NCI-H345 (cell line): ENCODE measurements around the gene PRKCH.

Experiments
- DNase-seq: peaks from one replicate; lab custom pipeline; 2025; lab: John Stamatoyannopoulos, UW

Gene PRKCH

GRCh38 chr14:61365667-61366212, 44.4 kb downstream of the PRKCH start:
- DNase-seq, result no peak

GRCh38 chr14:61368114-61368710, 46.8 kb downstream of the PRKCH start:
- no peak for DNase-seq

GRCh38 chr14:61368781-61369453, 47.5 kb downstream of the PRKCH start:
- no peak for DNase-seq

- no peak for DNase-seq
Observed at GRCh38 chr14:61369454-61369810, 48.1 kb downstream of the PRKCH start.

- DNase-seq, result no peak
Observed at GRCh38 chr14:61372379-61372778, 51.0 kb downstream of the PRKCH start.

GRCh38 chr14:61372842-61373555, 51.6 kb downstream of the PRKCH start:
- no peak for DNase-seq

- DNase-seq, result no peak
Observed at GRCh38 chr14:61374284-61374683, 52.9 kb downstream of the PRKCH start.

GRCh38 chr14:61375218-61375617, 53.8 kb downstream of the PRKCH start:
- DNase-seq, result no peak

GRCh38 chr14:61376314-61376713, 54.9 kb downstream of the PRKCH start:
- DNase-seq, result no peak

GRCh38 chr14:61377749-61378148, 56.4 kb downstream of the PRKCH start:
- no peak for DNase-seq

- no peak for DNase-seq
Observed at GRCh38 chr14:61379639-61380184, 58.3 kb downstream of the PRKCH start.

GRCh38 chr14:61380984-61381383, 59.6 kb downstream of the PRKCH start:
- DNase-seq, result no peak

GRCh38 chr14:61381553-61381952, 60.2 kb downstream of the PRKCH start:
- no peak for DNase-seq

GRCh38 chr14:61382842-61383241, 61.5 kb downstream of the PRKCH start:
- DNase-seq, result no peak

GRCh38 chr14:61385002-61385685, 63.8 kb downstream of the PRKCH start:
- DNase-seq, result no peak

GRCh38 chr14:61386173-61386772, 64.9 kb downstream of the PRKCH start:
- DNase-seq, result no peak

- no peak for DNase-seq
Observed at GRCh38 chr14:61387076-61387475, 65.7 kb downstream of the PRKCH start.

- DNase-seq, result peak; percentile 41
Observed at GRCh38 chr14:61388173-61388975, 67.0 kb downstream of the PRKCH start.

- no peak for DNase-seq
Observed at GRCh38 chr14:61388976-61389576, 67.7 kb downstream of the PRKCH start.

GRCh38 chr14:61391119-61391518, 69.7 kb downstream of the PRKCH start:
- DNase-seq, result no peak

- no peak for DNase-seq
Observed at GRCh38 chr14:61392297-61392696, 70.9 kb downstream of the PRKCH start.
